ENCODE results near the gene SECISBP2L. TPM values are rescaled to one million over a fixed set of nuclear protein-coding genes. Genes with fewer than 3 reads are reported as not detected.

SECISBP2L gene
- total RNA-seq, 1 experiment from 2014 or later: 36.4 TPM

- Histone ChIP-seq H3K36me3 (ENCODE audit: insufficient read depth, low read length, poor library complexity, severe bottlenecking) (no peaks in the 10 kb centered on the region), H3K9me3 (ENCODE audit: low read depth, low read length, poor library complexity, severe bottlenecking) (no peaks in the 10 kb centered on the region), H3K27me3 (replicated peaks; ENCODE audit: insufficient read depth, low read depth, low read length, poor library complexity) (no peaks in the 10 kb centered on the region), H3K27ac (ENCODE audit: low read depth, low read length, poor library complexity, severe bottlenecking) (no peak overlapping the region), H3K4me3 (ENCODE audit: low read depth, low read length, poor library complexity, severe bottlenecking) (no peak overlapping the region), H3K4me1 (ENCODE audit: insufficient read depth, low read length, poor library complexity, severe bottlenecking) (peaks cover 9% of the 10 kb centered on the region)
- peak; percentile 86 for DNase-seq (ENCODE audit: low spot score)
- POLR2A ChIA-PET (ENCODE audit: low non-redundant PET): no interaction called here
- CTCF ChIA-PET: no interaction called here
- intact Hi-C loops (cut with micrococcal nuclease; ENCODE audit: unreplicated experiment): no loop called here
- TF ChIP-seq EZH2 (IDR thresholded peaks at IDR 0.05; ENCODE audit: borderline replicate concordance, low read depth, low read length, poor library complexity, severe bottlenecking) (no peak), CTCF (conservative IDR thresholded peaks at IDR 0.05; ENCODE audit: low read depth, low read length) (no peak)
- no TSS peak for BruUV-seq (replicated peaks)
These were observed 106.6 kb downstream of the SECISBP2L start for GRCh38 chr15:48939648-48940047.

Other genes with a start within 250 kb of the SECISBP2L start
- 31.6 and 33.7 TPM in 2 replicates for gene CEP152, start 235.4 kb downstream of the SECISBP2L start, total RNA-seq (2021)
- 128 and 137 TPM in 2 replicates for gene EID1, start 168.3 kb downstream of the SECISBP2L start, total RNA-seq (2021)
- gene SHC4, start 82.5 kb downstream of the SECISBP2L start, total RNA-seq (2021): 0.57 and 0.73 TPM in 2 replicates
- gene COPS2, start 109.2 kb upstream of the SECISBP2L start, total RNA-seq (2021): 95.7 and 112 TPM in 2 replicates
- gene GALK2, start 123.8 kb upstream of the SECISBP2L start, total RNA-seq (2021): 22.9 and 23.0 TPM in 2 replicates

All from A673 (cell line).